Astrocyte (in vitro differentiated cells and primary cell): ENCODE data around the gene CRY2. TPM values are rescaled to one million over a fixed set of nuclear protein-coding genes. Genes with fewer than 3 reads are reported as not detected.
"Not testable (repeated sequence)": the region's sequence is repeated elsewhere in the genome, so short reads cannot be mapped to it uniquely, and the experiment has no call there.

Source experiments
- DNase-seq: peaks from one replicate; pipeline ENCODE4 v3.0.0-alpha.2; 2010; ENCODE audit warnings: low read depth
- FAIRE-seq: peaks from 2 replicates; lab custom pipeline; 2011; peaks lifted over from hg19 to GRCh38; lab: Jason Lieb, UNC
- H2AFZ ChIP-seq: 2 replicates; pipeline ENCODE4 v1.6.0; 2012; ENCODE audit warnings: low read depth, low read length, inconsistent platforms
- H3K27ac ChIP-seq: 2 replicates; pipeline ENCODE4 v1.5.1; 2011; ENCODE audit warnings: low read depth, low read length, inconsistent platforms
- H3K27me3 ChIP-seq: 2 replicates; pipeline ENCODE4 v1.6.0; 2011; ENCODE audit warnings: low read length, inconsistent platforms; ENCODE audit not compliant: insufficient read depth
- H3K36me3 ChIP-seq: 2 replicates; pipeline ENCODE4 v1.5.1; 2011; ENCODE audit warnings: low read length, inconsistent platforms; ENCODE audit not compliant: insufficient read depth
- H3K4me1 ChIP-seq: 2 replicates; pipeline ENCODE4 v1.5.1; 2011; ENCODE audit warnings: low read length, inconsistent platforms; ENCODE audit not compliant: insufficient read depth
- H3K4me2 ChIP-seq: 2 replicates; pipeline ENCODE4 v1.6.0; 2012; ENCODE audit warnings: low read length, inconsistent platforms
- H3K4me3 ChIP-seq: 2 replicates; pipeline ENCODE4 v1.5.1; 2011; ENCODE audit warnings: low read depth, mild to moderate bottlenecking, low read length, inconsistent platforms; ENCODE audit not compliant: insufficient read depth
- H3K79me2 ChIP-seq: 2 replicates; pipeline ENCODE4 v1.6.0; 2012; ENCODE audit warnings: mild to moderate bottlenecking, low read length, inconsistent platforms; ENCODE audit not compliant: insufficient read depth
- H3K9ac ChIP-seq: 2 replicates; pipeline ENCODE4 v1.6.0; 2012; ENCODE audit warnings: mild to moderate bottlenecking, low read length, inconsistent platforms
- H3K9me3 ChIP-seq: 2 replicates; pipeline ENCODE4 v1.5.1; 2012; ENCODE audit warnings: low read depth, mild to moderate bottlenecking, low read length, inconsistent platforms; ENCODE audit not compliant: insufficient read depth
- H4K20me1 ChIP-seq: 2 replicates; pipeline ENCODE4 v1.6.0; 2012; ENCODE audit warnings: low read length, inconsistent platforms; ENCODE audit not compliant: insufficient read depth
- H3K27ac Mint-ChIP-seq: one replicate; pipeline ENCODE4 v1.8.0; 2021; ENCODE audit warnings: mild to moderate bottlenecking, mixed read lengths; ENCODE audit not compliant: unreplicated experiment
- H3K27me3 Mint-ChIP-seq: one replicate; pipeline ENCODE4 v1.8.0; 2021; ENCODE audit warnings: low read depth, mixed read lengths; ENCODE audit not compliant: unreplicated experiment
- H3K36me3 Mint-ChIP-seq: one replicate; pipeline ENCODE4 v1.8.0; 2021; ENCODE audit warnings: low read depth, mixed read lengths; ENCODE audit not compliant: unreplicated experiment
- H3K4me1 Mint-ChIP-seq: one replicate; pipeline ENCODE4 v1.8.0; 2021; ENCODE audit warnings: low read depth, mixed read lengths; ENCODE audit not compliant: unreplicated experiment
- H3K4me3 Mint-ChIP-seq: one replicate; pipeline ENCODE4 v1.8.0; 2021; ENCODE audit warnings: mild to moderate bottlenecking, moderate library complexity, mixed read lengths; ENCODE audit not compliant: unreplicated experiment
- H3K9me3 Mint-ChIP-seq: one replicate; pipeline ENCODE4 v1.8.0; 2021; ENCODE audit warnings: mild to moderate bottlenecking, mixed read lengths; ENCODE audit not compliant: unreplicated experiment
- EZH2 ChIP-seq: IDR thresholded peaks from 2 replicates; pipeline ENCODE4 v1.6.1; 2012; ENCODE audit warnings: mild to moderate bottlenecking, low read length, inconsistent platforms; ENCODE audit not compliant: insufficient read depth
- total RNA-seq: library from RNA; stranded (reverse); gene quantifications from 2 replicates; pipeline ENCODE4 v1.2.1, GENCODE V29; 2021
- TF ChIP-seq, protein P1 (sequence below): IDR thresholded peaks from 2 replicates; pipeline ENCODE4 v1.5.1; 2011; ENCODE audit warnings: low read depth, mild to moderate bottlenecking, inconsistent platforms, low read length, moderate library complexity; ENCODE audit not compliant: insufficient read depth

CRY2 gene
- total RNA-seq, 1 donor from 2014 or later = 16.9 TPM

DNA sequence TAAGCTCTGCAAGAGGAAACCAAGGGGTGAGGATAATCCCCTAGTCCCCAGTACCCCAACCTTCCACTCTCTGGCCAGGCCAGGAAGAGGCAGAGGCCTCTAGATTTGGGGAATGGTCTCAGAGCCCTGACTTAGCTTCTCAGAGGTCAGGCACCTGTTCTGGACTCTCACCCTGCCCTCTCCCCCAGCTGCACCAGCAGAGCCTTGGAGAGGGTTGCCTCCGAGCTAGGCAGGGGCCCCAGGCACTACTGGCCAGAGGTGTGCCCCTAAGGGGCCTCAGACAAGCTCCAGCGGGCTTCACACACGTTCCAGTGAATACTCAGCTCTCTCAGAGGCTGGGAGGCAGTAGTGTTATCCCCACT is 51.8 kb downstream of the CRY2 start:
- H3K36me3 ChIP-seq = no peaks in the 10 kb centered on the region
- H2AFZ ChIP-seq = peak overlapping the region; percentile 60
- H3K4me2 ChIP-seq = peak overlapping the region; percentile 89
- Mint-ChIP-seq H3K27me3 (peaks cover 13% of the 10 kb centered on the region), H3K9me3 (no peaks in the 10 kb centered on the region), H3K36me3 (peaks cover 3% of the 10 kb centered on the region), H3K27ac (peak overlapping the region; percentile 53), H3K4me3 (peak overlapping the region; percentile 75), H3K4me1 (peaks cover 6% of the 10 kb centered on the region)
- TF ChIP-seq, protein P1, sequence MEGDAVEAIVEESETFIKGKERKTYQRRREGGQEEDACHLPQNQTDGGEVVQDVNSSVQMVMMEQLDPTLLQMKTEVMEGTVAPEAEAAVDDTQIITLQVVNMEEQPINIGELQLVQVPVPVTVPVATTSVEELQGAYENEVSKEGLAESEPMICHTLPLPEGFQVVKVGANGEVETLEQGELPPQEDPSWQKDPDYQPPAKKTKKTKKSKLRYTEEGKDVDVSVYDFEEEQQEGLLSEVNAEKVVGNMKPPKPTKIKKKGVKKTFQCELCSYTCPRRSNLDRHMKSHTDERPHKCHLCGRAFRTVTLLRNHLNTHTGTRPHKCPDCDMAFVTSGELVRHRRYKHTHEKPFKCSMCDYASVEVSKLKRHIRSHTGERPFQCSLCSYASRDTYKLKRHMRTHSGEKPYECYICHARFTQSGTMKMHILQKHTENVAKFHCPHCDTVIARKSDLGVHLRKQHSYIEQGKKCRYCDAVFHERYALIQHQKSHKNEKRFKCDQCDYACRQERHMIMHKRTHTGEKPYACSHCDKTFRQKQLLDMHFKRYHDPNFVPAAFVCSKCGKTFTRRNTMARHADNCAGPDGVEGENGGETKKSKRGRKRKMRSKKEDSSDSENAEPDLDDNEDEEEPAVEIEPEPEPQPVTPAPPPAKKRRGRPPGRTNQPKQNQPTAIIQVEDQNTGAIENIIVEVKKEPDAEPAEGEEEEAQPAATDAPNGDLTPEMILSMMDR = no peak
- no peak for TF ChIP-seq EZH2
- DNase-seq (no peak), FAIRE-seq (no peak)
- H3K9ac ChIP-seq = peak overlapping the region; percentile 87
- H3K79me2 ChIP-seq = no peaks in the 10 kb centered on the region
- H4K20me1 ChIP-seq = peaks cover 14% of the 10 kb centered on the region
- H3K27ac ChIP-seq = peak overlapping the region; percentile 88
- peaks cover 18% of the 10 kb centered on the region for H3K4me1 ChIP-seq
- peak overlapping the region; percentile 70 for H3K4me3 ChIP-seq
- no peaks in the 10 kb centered on the region for H3K27me3 ChIP-seq
- no peaks in the 10 kb centered on the region for H3K9me3 ChIP-seq

- no peaks in the 10 kb centered on the region for H3K79me2 ChIP-seq
- peaks cover 6% of the 10 kb centered on the region for H3K4me1 Mint-ChIP-seq
- peaks cover 18% of the 10 kb centered on the region for H3K4me1 ChIP-seq
- H3K4me3 ChIP-seq = peak overlapping the region; percentile 70
- peak overlapping the region; percentile 89 for H3K4me2 ChIP-seq
- H3K27ac Mint-ChIP-seq = peak overlapping the region; percentile 53
- FAIRE-seq (no peak), DNase-seq (peak; percentile 76)
- peaks cover 5% of the 10 kb centered on the region for H3K36me3 Mint-ChIP-seq
- peaks cover 2% of the 10 kb centered on the region for H3K9me3 Mint-ChIP-seq
- H2AFZ ChIP-seq = peak overlapping the region; percentile 83
- TF ChIP-seq, protein P1 = no peak
- TF ChIP-seq EZH2 = no peak
- H3K9ac ChIP-seq = peak overlapping the region; percentile 87
- H3K36me3 ChIP-seq = no peaks in the 10 kb centered on the region
- H3K27ac ChIP-seq = peak overlapping the region; percentile 88
- peaks cover 14% of the 10 kb centered on the region for H4K20me1 ChIP-seq
- peaks cover 10% of the 10 kb centered on the region for H3K27me3 Mint-ChIP-seq
- peak overlapping the region; percentile 75 for H3K4me3 Mint-ChIP-seq
- no peaks in the 10 kb centered on the region for H3K9me3 ChIP-seq
- H3K27me3 ChIP-seq = no peaks in the 10 kb centered on the region
Observed at GRCh38 chr11:45899448-45900174, 52.3 kb downstream of the CRY2 start.

DNA sequence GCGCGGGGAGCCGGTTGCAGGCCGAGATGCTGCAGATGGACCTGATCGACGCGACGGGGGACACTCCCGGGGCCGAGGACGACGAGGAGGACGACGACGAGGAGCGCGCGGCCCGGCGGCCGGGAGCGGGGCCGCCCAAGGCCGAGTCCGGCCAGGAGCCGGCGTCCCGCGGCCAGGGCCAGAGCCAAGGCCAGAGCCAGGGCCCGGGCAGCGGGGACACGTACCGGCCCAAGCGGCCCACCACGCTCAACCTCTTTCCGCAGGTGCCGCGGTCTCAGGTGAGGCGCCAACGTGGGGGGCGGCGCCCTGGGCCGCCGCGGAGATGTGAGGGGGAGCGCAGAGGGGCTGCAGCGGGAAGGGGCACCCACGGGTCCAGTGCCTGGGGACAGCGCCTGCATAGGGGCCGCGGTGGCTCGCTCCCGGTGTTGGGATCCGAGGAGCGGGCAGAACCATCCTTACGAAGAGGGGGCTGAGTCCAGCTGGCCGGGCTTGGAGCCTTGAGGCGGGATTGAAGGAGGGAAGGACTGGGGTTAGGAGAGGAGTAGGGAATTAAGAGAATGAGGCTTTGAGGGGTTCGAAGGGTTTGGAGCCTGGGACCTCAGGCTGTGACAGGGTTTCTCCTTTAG is 53.0 kb downstream of the CRY2 start:
- Histone ChIP-seq H2AFZ (peak overlapping the region; percentile 41), H4K20me1 (peaks cover 14% of the 10 kb centered on the region), H3K4me2 (peak overlapping the region; percentile 89), H3K9ac (peak overlapping the region; percentile 87), H3K4me3 (peak overlapping the region; percentile 70), H3K4me1 (peaks cover 18% of the 10 kb centered on the region)
- not testable (repeated sequence) for FAIRE-seq, H3K27me3 Mint-ChIP-seq, H3K36me3 Mint-ChIP-seq, H3K9me3 ChIP-seq, H3K4me1 Mint-ChIP-seq, H3K9me3 Mint-ChIP-seq, H3K27me3 ChIP-seq, H3K27ac ChIP-seq, DNase-seq, H3K79me2 ChIP-seq, H3K36me3 ChIP-seq
- H3K27ac Mint-ChIP-seq = peak overlapping the region; percentile 88
- peak overlapping the region; percentile 88 for H3K4me3 Mint-ChIP-seq
